Stimulated activated CD4-positive, alpha-beta T cell treated with anti-CD3 and anti-CD28 coated beads, Interleukin-2, amount 100 ng/mL, for 48 hours (primary cell): ENCODE measurements around the gene GPX6.
"Not testable (repeated sequence)": the region's sequence is repeated elsewhere in the genome, so short reads cannot be mapped to it uniquely, and the experiment has no call there.

ENCODE experiments used
- DNase-seq, 2 donors: peaks; one replicate each; pipeline ENCODE4 v3.0.0-alpha.2; 2020

GPX6 gene

DNA sequence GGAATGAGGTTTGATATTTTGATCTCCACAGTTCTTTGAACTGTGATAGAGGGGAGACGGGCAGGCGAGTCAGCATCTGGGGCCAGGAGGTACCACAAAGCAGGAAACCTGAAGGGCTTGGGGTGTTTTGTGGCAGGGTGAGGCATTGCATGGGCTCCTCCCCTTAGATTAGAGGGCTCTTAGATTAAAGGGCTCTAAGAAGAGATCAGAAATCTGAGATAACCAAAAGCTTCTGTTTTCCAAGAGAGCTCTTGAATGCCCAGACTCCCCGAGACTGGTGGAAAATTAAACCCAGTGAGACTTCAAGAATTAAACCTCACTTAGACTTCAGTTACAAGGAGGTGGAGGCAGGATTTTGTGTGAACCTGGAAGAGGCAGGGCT is 7.6 kb upstream of the GPX6 start:
- peak in 1 of 2 donors; percentile 11 for DNase-seq

DNA sequence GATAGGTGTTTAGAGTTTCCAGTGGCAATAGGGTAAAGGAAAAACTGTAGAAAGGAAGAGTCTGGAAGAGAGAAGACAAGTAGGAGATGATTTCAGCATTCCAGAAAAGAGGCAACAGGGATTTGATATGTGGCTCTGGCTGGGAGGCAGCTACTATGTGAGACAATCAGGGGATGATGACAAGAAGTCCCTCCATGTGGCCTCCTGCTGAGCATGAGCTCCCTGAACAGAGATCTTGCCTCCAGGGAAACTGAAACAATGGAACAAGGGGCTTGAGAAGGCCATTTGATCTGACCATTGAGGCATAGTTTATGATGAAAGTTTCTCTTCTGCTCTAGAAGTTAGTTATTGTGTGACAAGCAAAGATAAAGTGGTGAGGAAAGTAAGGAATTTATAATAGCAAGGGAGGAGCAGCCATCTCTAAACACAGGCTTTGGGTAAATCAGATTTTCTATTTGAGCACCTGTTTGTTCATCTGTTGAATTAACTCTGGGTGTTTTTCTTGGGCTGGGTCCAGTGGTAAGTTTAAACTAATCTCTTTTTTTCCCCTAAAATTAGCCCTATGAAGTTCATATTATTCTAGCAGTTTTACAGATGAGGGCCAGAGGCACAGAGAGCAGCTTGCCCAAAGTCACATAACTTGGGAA is 7.1 kb upstream of the GPX6 start:
- no peak for DNase-seq

DNA sequence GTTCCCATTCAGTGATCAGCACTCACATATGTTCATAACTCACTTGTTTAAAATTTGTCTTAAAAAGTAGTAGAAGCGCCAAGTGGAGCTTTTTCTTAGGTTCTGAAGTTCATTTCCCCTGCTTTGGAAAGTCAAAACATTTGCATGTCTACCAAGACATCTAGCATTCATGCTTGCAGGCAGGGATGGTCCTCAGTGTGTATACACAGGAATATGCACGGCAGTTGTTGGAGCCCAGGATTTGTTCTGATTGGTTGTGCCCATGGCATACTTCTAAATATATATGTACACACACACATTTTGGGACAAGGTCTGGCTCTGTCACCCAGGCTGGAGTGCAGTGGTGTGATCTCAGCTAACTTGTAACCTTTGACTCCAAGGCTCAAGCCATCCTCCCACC is 2.4 kb upstream of the GPX6 start:
- no peak for DNase-seq

DNA sequence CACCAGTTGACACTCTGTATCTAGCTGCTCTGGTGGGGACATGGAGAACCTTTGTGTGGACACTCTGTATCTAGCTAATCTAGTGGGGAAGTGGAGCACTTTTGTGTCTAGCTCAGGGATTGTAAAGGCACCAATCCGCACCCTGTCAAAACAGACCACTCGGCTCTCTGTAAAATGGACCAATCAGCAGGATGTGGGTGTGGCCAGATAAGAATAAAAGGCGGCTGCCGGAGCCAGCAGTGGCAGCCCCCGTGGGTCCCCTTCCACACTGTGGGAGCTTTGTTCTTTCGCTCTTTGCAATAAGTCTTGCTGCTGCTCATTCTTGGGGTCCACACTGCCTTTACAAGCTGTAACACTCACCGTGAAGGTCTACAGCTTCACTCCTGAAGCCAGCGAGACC is 3.2 kb downstream of the GPX6 start:
- DNase-seq = not testable (repeated sequence)

DNA sequence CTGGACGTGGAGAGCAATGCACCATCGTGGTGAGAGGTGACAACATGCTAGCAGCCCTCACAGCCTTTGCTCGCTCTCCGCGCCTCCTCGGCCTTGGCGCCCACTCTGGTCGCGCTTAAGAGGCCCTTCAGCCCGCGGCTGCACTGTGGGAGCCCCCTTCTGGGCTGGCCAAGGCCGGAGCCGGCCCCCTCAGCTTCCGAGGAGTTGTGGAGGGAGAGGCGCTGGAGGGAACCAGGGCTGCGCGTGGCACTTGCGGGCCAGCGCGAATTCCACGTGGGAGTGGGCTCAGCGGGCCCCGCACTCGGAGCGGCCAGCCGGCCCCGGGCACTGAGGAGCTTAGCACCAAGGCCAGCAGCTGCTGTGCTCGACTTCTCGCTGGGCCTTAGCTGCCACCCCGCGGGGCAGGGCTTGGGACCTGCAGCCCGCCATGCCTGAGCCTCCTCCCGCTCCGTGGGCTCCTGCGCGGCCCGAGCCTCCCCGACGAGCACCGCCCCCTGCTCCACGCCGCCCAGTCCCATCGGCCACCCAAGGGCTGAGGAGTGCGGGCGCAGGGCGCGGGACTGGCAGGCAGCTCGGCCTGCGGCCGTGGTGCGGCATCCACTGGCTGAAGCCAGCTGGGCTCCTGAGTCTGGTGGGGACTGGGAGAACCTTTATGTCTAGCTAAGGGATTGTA is 3.8 kb downstream of the GPX6 start:
- no peak for DNase-seq

DNA sequence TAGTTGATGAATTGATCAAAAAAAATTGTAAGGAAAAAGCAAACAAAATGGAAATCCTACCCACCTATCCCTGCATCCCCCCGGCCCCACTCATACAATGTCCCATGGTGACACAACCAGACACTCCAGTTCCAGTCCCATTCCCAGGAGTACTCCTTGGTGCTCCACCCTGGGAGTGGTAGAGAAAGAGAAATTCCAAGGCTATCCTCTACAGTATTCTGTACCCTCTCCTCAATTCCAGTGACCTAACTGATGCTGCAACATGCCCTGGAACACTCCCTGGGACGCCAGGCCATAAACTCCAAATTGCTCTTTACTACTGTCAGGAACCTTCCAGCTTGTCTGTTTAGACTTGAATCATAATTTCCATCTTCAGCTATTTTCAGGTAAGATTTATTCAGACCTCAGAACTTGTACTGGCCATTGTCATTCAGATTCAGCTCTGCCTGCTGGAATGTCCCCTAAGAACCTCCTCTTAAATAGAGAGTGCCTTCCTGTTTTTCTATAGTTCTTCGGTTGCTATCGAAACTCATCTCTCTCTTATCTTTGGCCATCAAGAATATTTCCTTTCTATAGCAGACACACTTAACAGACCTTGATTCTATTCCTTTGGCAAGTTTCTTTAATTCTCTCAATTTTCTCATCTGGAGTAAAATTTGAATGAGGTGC is 8.7 kb downstream of the GPX6 start:
- no peak for DNase-seq

DNA sequence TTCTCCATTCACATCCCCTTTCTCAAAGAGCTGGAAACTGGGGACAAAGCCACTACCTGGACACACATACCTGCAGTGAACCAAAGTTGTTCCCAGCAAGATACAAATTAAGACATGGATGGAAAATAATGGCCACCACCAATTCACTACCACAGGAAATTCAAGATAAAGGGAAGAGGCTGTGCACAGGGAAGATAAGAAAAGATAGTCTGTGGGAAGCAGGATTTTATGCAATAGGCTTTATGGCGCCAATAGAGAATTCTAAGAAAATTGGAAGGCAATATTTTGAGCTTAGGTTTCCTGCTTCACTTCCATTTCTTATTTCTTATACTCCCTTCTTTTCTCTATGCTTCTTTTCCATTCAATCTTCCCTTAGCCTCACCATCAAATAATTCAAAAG is 9.9 kb downstream of the GPX6 start:
- no peak for DNase-seq

DNA sequence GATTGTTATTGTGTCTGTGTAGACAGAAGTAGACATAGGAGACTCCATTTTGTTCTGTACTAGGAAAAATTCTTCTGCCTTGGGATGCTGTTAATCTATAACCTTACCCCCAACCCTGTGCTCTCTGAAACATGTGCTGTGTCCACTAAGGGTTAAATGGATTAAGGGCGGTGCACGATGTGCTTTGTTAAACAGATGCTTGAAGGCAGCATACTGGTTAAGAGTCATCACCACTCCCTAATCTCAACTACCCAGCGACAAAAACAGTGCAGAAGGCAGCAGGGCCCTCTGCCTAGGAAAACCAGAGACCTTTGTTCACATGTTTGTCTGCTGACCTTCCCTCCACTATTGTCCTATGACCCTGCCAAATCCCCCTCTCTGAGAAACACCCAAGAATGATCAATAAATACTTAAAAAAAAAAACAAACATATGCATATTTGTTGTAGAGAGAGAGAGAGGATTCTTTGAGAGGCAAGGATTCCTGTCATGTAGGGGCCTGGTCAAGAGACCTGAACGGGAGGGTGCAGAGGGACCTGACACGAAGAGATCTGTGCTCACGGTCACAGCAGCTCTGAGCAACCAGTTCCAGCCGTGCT is 12.8 kb downstream of the GPX6 start:
- not testable (repeated sequence) for DNase-seq

DNA sequence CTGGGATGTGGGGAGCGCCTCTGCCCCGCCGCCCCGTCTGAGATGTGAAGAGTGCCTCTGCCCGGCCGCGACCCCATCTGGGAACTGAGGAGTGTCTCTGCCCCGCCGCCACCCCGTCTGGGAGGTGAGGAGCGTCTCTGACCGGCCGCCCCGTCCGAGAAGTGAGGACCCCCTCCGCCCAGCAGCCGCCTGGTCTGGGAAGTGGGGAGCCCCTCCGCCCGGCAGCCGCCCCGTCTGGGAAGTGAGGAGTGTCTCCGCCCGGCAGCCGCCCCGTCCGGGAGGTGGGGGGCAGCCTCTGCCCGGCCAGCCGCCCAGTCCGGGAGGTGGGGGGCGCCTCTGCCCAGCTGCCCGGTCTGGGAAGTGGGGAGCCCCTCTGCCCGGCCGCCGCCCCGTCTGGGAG is 13.5 kb downstream of the GPX6 start:
- not testable (repeated sequence) for DNase-seq

DNA sequence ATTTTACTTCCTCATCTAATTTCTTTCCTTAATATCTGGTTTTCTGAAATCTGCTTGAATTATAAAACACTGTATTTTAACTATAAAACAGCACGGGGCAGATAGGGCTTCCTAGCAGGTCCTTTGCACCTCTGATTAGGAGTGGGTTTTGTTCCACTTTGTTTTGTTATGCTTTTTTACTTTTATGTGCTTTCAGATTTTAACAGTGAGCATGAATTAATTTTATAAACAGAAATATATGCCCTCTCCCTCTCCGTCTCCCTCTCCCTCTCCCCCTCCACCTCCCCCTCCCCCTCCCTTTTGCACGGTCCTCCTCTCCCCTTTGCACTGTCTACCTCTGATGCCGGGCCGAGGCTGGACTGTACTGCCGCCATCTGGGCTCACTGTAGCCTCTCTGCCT is 14.3 kb downstream of the GPX6 start:
- no peak for DNase-seq

DNA sequence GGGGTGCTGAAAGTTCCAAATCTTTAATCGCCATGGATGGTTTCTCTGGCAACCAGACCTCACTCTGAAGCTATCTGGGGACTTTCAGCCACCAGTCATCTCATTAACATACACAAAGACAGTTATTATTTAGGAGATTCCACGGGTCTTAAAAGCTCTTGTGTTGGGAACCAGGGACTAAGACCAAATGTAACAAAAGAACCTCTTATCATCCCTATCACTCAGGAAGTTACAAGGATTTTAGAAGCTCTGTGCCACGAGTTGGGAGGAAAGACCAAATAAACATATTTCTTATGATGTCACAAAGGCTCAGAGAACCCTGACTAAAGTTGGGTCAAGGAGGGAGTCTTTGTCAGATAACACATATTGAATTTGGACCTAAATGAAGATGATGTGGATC is 17.7 kb downstream of the GPX6 start:
- no peak for DNase-seq

DNA sequence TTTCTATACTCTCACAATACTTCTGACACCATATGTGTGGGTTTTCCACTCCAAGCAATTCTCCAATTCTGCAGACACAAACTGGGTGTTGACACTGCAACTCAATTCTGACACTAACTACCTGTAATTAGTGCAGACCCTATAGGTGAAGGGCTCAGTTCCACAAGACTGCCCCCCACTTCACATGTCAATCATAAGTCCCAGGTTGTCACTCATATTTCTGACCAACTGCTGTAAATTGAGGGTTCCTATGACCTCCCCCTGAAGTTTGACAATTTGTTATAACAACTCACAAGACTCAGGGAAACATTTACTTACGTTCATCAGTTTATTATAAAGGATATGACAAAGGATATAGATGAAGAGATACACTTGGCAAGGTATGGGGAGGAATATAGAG is 18.3 kb downstream of the GPX6 start:
- no peak for DNase-seq

DNA sequence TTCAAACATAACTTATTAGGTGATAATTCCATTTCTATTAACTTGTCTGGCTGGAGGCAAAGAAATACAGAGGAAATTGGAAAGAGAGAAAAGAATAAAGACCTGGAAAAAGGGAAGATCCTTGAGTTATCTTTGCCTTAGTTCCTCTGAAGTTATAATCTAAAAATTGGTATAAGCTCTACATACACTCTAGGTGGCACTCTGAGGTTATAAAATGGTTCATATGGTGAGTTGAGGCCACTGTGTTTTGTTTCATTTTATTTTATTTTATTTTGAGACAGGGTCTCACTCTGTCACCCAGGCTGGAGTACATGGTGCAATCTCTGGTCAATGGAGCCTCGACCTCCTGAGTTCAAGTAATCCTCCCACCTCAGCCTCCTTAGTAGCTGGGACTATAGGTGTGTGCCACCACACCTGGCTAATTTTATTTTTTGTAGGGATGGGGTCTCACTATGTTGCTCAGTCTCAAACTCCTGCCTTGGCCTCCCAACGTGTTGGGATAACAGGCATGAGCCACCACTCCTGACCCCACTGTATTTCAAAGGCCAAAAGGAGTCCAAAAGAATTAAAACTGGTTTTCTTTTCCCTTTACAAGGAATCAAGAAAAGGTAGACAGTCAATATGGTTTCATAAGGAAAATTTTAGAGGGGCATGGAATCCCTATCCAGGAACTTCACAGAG is 19.4 kb downstream of the GPX6 start:
- no peak for DNase-seq

DNA sequence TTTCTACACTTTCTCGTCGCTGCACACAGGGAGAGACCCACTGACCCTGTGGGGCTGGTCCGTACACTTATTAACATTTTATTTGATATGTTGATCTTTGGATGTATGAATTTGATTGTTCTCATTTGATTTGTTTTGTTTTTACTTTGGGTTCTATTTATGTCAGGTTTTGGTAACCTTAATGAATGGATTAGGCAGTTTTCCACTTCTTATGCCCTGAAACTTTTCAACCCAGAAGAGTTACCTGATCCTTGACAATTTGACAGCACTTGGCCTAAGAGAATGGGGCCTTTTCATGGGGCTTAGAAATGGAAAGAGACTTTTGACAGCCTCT is 23.6 kb downstream of the GPX6 start:
- no peak for DNase-seq

DNA sequence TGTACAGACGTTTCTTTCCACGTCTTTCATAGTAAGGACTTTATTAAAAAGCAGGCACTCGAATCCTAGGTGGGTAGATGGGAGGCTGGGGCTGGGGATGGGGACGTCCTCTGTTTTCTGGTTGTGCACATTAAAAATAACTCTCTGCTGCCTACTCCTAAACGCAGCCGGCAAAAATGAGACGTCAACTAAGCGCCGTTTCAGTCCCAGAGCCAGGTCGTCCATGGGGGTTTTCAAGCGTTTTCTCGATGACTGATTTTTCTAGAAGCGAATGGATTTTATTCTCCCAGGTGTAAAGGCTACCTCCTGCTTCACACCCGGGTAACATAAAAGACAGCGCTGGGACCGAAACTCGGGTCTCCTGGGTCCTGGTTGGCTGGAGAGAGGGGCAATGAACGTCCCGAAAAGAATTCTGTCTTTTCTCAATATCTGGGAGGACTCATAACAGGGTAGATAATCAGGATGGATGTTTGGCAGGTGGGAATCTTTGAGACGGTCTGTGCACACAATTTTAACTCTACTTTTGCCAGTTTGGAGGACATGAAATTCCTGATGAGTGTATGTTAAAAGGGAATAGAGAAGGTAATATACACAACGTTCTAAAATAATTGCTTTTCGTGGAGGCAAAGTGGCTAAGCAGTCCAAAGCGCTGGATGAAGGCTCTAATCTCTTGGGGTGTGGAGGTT is 25.2 kb downstream of the GPX6 start:
- no peak for DNase-seq

DNA sequence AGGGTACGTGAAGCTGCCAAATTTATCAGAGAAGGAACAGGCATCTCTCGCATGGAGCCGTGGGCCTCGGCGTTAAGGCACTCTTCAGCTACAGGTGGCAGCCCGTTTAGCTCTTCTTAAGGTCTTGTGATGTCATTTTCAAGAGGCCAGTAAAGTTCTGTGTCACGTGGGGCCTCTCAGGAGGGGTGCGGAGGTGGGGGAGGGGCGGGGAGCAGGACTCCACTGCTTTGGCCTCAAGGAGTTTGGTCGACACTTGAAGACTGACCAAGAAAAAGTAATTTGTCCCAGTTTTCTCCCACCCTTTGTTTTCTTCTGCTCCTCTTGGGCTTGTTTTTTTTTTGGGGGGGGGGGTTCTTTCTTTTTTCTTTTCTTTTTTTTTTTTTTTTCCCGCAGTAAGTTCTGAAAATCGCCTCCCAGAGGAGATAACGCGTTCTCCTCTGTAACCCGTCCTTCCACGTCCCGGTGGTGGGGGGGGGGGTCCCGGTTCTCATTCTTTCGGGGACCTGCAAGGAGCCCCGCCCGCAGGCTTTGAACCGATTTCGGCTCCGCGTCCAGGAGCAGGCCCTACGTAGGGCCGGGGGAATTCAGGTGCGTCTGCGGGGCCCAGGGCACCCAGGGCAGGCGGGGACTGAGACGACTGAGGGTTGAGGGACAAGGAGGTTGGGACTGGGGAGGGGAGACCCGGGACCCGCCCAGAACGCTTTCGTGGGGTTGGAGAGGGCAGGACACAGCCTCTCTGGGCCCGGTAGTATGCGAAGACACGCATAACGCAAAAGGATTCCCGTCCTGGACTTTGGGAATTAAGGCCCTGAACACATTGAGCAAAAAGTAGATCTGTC is 26.0 kb downstream of the GPX6 start:
- peak; percentile 23 to 26 for DNase-seq

DNA sequence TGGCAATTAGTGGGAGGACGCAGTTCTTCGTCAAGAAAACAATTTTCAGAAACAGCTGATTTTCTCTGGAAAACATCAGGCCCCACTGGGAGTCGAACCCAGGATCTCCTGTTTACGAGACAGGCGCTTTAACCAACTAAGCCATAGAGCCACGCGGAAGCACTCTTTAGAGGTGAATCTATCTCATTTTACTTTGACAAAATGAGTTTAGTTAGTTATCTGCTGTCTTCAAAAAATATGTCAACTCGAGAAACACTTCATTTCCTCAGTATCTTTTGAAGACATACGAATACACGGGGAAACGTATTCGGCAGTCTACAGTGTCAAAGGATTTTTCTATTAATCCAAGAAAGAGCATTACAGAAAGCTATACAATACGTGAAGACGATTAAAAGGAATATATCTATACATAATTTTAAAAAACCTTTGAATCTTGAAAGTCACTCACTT is 26.7 kb downstream of the GPX6 start:
- peak; percentile 37 to 39 for DNase-seq

DNA sequence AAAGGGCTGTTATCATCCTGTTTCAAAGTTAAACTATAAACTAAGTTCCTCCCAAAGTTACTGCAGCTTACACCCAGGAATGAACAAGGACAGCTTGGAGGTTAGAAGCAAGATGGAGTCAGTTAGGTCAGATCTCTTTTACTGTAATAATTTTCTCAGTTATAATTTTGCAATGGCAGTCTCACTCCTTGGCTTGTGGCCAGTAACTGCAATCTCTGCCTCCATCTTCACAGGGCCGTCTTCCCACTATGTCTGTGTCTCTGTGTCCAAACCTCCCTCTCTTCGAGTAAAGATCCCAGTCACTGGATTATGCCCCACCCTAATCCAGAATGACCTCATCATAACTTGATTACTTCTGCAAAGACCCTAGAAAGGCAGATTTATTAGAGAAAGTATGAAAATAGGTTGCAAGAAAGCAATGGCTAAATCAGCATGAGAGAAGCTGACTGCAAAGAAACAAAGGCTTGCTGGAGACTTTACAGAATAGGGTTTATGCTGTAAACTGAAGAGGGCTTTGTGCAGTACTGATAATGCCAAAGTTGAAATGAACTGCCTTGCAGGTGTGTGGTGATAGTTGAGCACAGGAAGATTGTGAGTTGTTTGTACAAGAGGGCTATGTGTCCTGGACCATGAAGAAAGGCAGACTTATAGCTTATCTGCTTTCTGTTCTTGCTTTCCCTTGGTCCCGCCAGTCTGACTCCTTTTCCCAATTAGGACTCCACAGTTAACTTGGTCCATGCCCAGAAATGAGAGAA is 28.4 kb downstream of the GPX6 start:
- no peak for DNase-seq

DNA sequence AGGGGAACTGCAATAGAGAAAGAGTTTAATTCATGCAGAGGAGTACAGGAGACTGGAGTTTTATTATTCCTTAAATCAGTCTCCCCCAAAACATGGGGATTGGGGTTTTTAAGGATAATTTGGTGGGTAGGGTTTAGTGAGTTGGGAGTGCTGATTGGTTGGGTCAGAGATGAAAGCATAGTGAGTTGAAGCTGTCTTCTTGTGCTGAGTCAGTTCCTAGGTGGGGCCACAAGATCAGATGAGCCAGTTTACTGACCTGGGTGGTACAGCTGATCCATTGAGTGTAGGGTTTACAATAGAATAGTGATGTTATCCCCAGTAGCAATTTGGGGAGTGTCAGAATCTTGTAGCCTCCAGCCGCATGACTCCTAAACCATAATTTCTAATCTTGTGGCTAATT is 29.1 kb downstream of the GPX6 start:
- DNase-seq = no peak

DNA sequence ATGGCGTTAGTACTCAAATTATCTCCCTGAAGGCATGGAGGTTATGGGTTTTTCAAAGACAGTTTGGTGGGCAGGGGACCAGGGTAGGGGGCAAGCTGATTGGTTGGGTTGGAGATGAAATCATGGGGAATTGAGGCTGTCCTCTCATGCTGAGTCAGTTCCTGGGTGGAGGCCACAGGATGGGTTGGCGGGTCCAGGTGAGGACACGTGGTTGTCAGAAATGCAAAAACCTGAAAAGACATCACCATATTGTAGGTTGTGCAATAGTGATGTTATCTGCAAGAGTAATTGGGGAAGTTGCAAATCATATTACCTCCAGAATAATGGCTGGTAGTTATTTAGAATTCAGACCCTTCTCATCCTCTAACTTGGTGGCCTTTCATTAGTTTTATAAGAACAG is 30.1 kb downstream of the GPX6 start:
- DNase-seq = no peak

DNA sequence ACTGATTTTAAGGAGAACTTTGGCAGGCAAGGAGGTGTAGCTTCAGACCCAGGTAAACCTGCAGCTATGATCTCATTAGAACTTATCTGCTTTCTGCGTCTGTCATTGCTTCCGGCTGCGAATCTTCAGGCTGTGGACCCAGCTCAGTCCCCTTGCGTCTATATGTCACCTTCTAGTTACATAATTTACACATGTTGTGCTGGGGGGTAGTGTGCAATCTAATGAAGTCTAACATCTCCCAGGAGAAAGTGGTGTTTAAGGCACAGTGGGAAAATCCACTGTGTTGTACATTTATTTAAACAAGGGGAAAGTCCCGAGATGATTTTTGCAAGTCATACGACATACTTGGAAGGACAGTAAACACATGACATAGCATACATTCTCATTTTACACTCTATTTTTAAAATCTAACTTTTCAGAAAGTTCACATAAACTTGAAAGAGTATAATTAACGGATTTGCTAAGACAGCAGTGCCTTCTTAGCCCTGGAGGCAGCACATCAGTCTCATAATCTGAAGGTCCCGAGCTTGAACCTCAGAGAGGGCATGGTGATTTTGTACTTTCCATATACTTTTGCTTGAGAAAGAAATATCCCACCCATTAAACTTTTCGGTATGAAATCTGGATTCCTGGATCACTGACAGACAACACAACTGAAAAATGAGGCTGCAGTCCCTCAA is 35.2 kb downstream of the GPX6 start:
- DNase-seq = no peak
